MG63 (cell line): ENCODE measurements around the gene CADPS. TPM values are rescaled to one million over a fixed set of nuclear protein-coding genes. Genes with fewer than 3 reads are reported as not detected.

Experiments used
- DNase-seq: peaks from one replicate; pipeline ENCODE4 v3.0.0-alpha.2; 2020
- H3K27me3 ChIP-seq: fragments of 250-450 bp; sonication (Bioruptor Pico); 2 replicates; pipeline ENCODE4 v1.5.1; 2020; ENCODE audit warnings: mild to moderate bottlenecking, moderate library complexity
- H3K36me3 ChIP-seq: fragments of 250-450 bp; sonication (Bioruptor Pico); 2 replicates; pipeline ENCODE4 v1.5.1; 2020; ENCODE audit warnings: mild to moderate bottlenecking, moderate library complexity
- H3K4me3 ChIP-seq: fragments of 250-450 bp; sonication (Bioruptor Pico); 2 replicates; pipeline ENCODE4 v1.5.1; 2020; ENCODE audit warnings: mild to moderate bottlenecking, moderate library complexity
- H3K9me3 ChIP-seq: fragments of 250-450 bp; sonication (Bioruptor Pico); 2 replicates; pipeline ENCODE4 v1.5.1; 2020; ENCODE audit warnings: mild to moderate bottlenecking, moderate library complexity
- total RNA-seq: library from RNA; depleted of rRNA; stranded (reverse); fragments of >200 nt; shearing (Covaris generic); gene quantifications from 2 replicates; pipeline ENCODE4 v1.2.3, GENCODE V29; 2014; ENCODE audit warnings: low replicate concordance

The CADPS gene
- total RNA-seq, 1 experiment from 2014 or later, result 0.07 TPM

DNA sequence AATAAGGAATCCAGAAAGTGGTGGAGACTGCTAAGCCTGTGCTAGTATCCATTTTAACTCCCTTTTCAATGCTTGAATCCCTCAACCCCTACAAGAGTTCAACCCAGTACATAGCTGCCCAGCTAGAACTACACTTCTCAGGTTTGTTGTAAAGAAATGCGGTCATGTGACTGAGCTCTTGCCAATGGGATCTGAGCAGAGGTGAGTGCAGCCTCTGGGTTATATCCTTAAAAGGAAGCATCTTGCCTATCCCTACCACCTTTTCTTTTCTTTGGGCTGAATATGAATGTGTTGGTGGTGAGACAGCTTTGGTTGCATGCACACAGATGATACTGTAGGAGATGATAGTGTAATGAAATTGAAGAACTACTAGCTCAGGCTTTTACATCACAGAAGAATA, 139.7 kb downstream of the CADPS start:
- no peak for DNase-seq
- H3K36me3 ChIP-seq, result no peaks in the 10 kb centered on the region
- H3K27me3 ChIP-seq, result no peaks in the 10 kb centered on the region
- H3K4me3 ChIP-seq, result no peak overlapping the region
- H3K9me3 ChIP-seq, result no peaks in the 10 kb centered on the region

GRCh38 chr3:62732183-62732904, 142.9 kb downstream of the CADPS start:
- H3K36me3 ChIP-seq, result no peaks in the 10 kb centered on the region
- no peak for DNase-seq
- no peak overlapping the region for H3K4me3 ChIP-seq
- H3K9me3 ChIP-seq, result no peaks in the 10 kb centered on the region
- no peaks in the 10 kb centered on the region for H3K27me3 ChIP-seq

DNA sequence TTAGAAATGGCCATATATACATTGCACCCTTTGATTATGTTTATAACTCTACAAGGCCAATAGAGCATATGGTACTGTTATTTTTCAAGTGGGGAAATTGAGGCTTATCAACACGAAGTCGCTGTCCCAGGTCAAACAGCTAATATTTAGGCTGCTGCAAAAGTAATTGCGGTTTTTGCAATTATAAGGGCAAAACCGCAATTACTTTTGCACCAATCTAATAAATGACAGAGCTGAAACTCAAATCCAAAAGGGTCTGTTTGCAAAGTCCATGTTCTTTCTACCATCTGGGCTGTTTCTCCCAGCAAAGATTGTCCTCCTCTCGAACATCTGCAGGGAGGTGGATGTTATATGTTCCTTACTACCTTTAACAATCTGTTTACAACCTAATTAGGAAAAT, 147.2 kb downstream of the CADPS start:
- no peak for DNase-seq
- Histone ChIP-seq H3K27me3 (no peaks in the 10 kb centered on the region), H3K36me3 (no peaks in the 10 kb centered on the region), H3K4me3 (no peak overlapping the region), H3K9me3 (no peaks in the 10 kb centered on the region)

GRCh38 chr3:62727536-62727935, 147.7 kb downstream of the CADPS start:
- Histone ChIP-seq H3K36me3 (no peaks in the 10 kb centered on the region), H3K9me3 (no peaks in the 10 kb centered on the region), H3K4me3 (no peak overlapping the region), H3K27me3 (no peaks in the 10 kb centered on the region)
- no peak for DNase-seq

- no peak overlapping the region for H3K4me3 ChIP-seq
- DNase-seq, result no peak
- no peaks in the 10 kb centered on the region for H3K36me3 ChIP-seq
- H3K27me3 ChIP-seq, result no peaks in the 10 kb centered on the region
- H3K9me3 ChIP-seq, result no peaks in the 10 kb centered on the region
These were observed 150.7 kb downstream of the CADPS start for GRCh38 chr3:62724503-62724902.

DNA sequence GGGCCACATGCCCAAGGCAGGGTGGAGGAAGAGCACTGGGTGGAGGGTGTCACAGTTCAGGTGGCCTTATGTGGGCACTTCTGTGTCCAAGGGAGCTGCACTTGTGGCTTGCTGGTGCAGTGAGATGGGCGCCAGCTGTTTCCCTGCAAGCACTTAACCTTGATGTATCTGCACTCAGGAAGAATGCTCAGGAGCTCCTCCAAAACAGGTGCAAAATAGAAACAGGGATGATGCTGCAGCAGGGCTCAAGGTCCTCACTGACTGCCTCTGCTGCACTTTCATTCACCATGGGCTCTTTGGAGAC, 151.3 kb downstream of the CADPS start:
- no peaks in the 10 kb centered on the region for H3K27me3 ChIP-seq
- DNase-seq, result no peak
- no peak overlapping the region for H3K4me3 ChIP-seq
- H3K9me3 ChIP-seq, result no peaks in the 10 kb centered on the region
- no peaks in the 10 kb centered on the region for H3K36me3 ChIP-seq

DNA sequence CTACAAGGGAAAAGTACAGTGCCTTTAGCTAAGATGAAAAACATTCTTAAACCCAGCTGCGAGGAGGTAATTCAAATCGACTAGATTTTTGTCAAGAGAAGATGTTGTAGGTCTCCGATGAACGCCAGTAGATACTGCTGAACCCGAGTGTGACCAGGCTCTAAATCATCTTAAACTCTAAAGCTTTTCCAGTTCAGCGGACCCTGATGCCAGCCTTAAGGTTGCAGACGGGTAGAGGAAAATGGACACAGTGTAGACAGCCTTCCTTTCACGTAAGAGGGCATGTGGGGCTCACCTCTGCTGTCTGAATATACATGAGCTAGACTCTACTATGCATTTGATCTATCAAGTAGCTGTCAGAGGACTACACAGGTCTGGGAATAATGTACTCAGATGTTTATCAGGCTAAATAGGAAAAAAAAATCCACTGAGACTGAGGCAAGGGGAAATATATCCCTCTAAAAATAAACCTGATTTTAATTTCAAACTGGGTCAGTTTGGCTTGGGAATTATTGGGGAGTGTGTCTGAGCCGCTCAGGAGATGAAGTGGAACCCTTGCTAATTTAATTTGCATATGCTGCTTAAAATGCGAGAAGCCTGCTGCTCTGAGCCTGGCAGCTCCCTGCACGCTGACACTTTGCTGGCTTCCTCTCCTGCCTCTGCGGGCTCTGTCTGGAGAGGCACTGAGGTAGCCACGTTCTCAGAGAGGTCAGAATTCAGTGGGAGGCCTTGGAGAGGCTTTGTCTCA, 151.9 kb downstream of the CADPS start:
- H3K4me3 ChIP-seq, result no peak overlapping the region
- H3K27me3 ChIP-seq, result no peaks in the 10 kb centered on the region
- H3K9me3 ChIP-seq, result no peaks in the 10 kb centered on the region
- no peaks in the 10 kb centered on the region for H3K36me3 ChIP-seq
- no peak for DNase-seq

DNA sequence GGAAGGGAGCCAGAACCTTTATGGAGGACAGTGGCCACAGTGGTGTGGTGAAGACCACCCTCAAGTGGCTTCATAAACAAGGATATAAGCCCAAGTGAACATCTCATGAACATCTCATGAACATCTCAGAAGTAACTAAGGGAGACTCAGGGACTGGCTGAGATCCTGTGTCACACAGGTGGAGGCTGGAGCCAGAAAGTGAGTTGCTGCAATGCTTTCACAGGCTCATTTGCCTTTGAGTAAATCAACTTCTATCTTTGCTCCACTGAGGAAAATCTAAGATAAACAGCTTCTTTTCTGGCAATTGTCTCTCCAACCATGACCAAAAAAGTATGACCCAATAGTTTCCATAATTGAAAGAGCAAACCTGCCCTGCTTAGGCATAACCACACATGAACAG, 152.9 kb downstream of the CADPS start:
- H3K4me3 ChIP-seq, result no peak overlapping the region
- no peak for DNase-seq
- H3K9me3 ChIP-seq, result no peaks in the 10 kb centered on the region
- no peaks in the 10 kb centered on the region for H3K27me3 ChIP-seq
- H3K36me3 ChIP-seq, result no peaks in the 10 kb centered on the region

DNA sequence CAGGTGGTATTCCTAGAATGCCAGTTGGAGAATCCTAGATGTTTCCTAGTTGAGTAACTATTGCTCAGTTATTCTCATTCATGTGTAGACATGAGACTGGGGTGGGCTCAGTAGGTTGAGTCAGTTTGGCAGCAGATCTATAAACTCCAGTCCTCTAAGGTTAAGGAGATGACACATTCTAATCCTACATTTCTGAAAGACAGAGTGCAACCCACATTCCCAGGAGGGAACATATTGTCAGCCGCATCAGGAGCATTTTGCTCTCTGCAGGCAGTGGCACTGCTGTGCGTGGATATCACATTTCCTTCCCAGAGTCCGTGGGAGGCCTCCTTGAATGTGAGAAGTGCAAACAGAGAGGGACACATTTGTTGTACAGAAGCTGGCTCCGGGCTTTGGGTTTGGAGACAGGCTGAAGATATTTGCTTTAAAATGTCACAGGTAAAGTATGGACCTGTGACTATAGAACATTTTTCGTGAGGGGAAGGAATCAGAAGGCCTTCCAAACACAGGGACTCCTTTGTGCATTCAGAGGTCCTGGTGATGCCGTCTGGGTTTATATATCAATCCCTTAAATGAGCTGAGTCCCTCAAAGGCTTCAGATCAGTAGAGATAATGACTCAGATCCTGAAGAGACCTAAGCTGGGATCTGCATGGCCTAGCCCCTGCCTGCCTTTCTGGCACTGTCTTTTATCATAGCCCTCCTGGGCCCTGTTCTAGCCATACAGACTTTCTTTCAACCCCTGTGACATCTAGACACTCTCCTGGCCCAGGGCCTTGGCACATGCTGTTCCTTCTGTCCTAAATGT, 156.5 kb downstream of the CADPS start:
- H3K36me3 ChIP-seq, result no peaks in the 10 kb centered on the region
- H3K4me3 ChIP-seq, result no peak overlapping the region
- H3K9me3 ChIP-seq, result no peaks in the 10 kb centered on the region
- peak; percentile 2 for DNase-seq
- no peaks in the 10 kb centered on the region for H3K27me3 ChIP-seq

DNA sequence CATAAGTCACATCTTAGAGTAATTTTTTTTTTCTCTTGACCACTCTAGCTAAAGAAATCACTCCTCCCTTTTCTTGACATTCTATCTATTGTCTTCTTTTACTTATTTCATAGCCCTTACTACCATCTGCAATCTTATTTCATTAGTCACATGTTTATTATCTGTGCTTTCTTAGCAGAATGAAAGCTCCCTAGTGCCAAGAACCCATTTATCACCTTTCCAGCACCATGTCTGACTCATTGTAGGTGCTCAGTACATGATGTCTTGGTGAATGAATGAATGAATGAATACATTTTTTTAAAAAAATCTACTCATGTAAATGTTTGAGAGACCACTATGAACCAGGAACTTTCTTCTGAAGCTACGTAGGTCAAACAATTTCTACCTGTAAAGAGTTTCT, 157.2 kb downstream of the CADPS start:
- H3K36me3 ChIP-seq, result no peaks in the 10 kb centered on the region
- no peaks in the 10 kb centered on the region for H3K9me3 ChIP-seq
- DNase-seq, result no peak
- H3K4me3 ChIP-seq, result no peak overlapping the region
- no peaks in the 10 kb centered on the region for H3K27me3 ChIP-seq

- no peaks in the 10 kb centered on the region for H3K9me3 ChIP-seq
- H3K4me3 ChIP-seq, result no peak overlapping the region
- no peaks in the 10 kb centered on the region for H3K36me3 ChIP-seq
- H3K27me3 ChIP-seq, result no peaks in the 10 kb centered on the region
- no peak for DNase-seq
These were observed 162.5 kb downstream of the CADPS start for GRCh38 chr3:62712746-62713145.

DNA sequence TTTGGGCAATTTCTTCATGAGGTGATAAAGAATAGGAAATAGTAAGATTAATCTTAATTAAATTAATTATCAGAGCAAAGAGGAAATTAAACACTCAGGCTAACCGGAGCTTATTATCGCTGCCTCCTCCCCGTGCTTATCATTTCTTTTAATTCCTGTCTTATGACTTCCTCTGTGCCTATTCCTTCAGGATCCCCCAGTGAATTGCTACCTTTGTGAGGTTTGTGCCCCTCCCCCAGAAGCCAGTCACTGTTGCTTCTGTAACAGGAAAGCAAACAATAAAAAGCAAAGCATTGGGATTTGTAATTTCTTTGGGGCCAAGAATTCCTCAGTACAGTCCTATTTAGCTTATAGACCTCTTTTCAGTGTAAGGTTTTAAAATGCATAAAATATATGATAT, 164.5 kb downstream of the CADPS start:
- Histone ChIP-seq H3K27me3 (no peaks in the 10 kb centered on the region), H3K36me3 (no peaks in the 10 kb centered on the region), H3K4me3 (no peak overlapping the region), H3K9me3 (no peaks in the 10 kb centered on the region)
- DNase-seq, result no peak

DNA sequence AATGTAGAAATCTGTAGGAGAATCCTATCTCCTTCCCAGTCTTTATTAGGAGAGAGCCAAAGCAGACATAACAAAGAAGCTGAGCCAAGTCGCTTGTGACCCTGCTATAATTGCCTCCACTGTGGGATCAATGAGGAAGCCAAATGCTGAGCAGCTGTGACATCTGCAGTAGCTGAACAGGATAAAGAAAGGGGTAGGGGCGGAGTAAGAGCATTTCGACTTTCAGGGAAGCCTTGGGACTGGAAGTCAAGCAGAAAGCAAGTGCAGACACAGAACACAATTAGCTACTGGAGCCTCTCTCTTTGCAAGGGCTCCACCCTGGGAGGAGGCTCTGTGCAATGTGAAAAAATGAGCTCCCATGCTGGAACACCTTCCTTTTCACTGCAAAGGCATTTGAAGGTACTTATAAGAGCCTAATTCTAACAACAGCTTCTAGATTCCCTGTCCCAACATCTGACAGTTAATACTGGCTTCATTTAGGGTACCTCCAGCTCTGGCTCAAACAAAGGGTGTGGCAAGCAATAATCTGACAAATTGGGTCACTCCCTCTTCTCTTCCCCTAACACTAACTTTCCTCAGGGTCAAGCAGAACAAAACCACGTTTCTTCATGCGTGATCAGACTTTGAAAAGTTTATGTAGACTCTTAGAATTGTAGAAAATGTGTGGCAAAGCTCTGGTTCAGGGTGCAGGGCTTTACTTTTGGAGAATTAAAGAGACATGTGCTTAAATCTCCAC, 166.4 kb downstream of the CADPS start:
- H3K4me3 ChIP-seq, result no peak overlapping the region
- H3K9me3 ChIP-seq, result no peaks in the 10 kb centered on the region
- no peaks in the 10 kb centered on the region for H3K36me3 ChIP-seq
- no peaks in the 10 kb centered on the region for H3K27me3 ChIP-seq
- DNase-seq, result no peak

GRCh38 chr3:62705721-62706120, 169.5 kb downstream of the CADPS start:
- Histone ChIP-seq H3K27me3 (no peaks in the 10 kb centered on the region), H3K9me3 (no peaks in the 10 kb centered on the region), H3K4me3 (no peak overlapping the region), H3K36me3 (no peaks in the 10 kb centered on the region)
- no peak for DNase-seq

DNA sequence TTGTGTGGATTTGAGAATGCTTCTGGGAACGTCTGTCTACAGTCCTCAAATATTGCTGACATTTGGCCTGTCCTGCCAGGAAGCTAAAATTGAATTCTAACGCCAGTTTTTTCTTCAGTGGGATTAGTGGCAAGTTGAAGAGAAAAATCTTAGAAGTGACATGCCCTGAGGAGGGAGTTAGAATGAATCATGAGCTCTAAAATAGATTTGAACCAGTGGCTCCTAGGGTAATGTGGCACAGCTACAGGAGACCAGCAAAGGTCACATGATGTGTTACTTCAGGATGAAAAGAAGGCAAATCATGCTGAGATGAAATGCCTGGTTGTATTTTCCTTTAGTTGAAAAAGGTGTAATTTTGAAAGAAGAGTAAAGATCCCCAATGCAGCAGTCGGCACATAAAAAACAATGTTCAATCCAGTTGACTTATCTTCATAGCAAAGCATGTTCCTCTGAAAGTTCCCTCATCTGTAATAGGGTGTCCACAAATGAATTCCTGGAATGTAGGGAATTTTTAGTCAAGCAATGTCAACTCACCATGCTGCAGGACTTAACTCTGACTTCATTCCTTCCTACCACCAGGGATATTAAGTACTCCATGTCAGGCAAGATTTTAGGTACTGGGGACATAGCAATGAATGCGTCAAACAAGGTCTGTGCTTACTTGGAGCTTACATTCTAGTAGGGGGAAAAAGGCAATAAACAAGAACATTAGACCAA, 171.6 kb downstream of the CADPS start:
- Histone ChIP-seq H3K9me3 (no peaks in the 10 kb centered on the region), H3K4me3 (no peak overlapping the region), H3K36me3 (no peaks in the 10 kb centered on the region), H3K27me3 (no peaks in the 10 kb centered on the region)
- no peak for DNase-seq

DNA sequence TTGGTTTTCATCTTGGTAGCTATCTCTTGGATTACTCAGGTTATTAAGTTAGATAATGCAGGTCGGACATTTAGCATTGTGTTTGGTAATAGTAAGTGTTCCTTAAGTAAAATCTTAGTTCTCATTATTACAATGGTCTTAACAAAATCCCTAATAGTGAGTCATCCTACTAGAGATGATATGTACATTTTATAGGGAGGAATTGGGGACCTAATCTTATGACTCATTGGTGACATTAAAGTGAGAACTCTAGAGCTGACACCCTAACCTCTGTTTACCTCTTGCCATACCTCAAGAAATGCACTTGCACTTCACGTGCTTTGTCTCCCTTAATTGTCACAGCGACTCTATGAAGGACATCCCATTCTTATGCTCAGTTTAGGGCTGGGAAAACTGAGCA, 174.9 kb downstream of the CADPS start:
- no peaks in the 10 kb centered on the region for H3K36me3 ChIP-seq

More for the DNA sequence above, 174.9 kb downstream of the CADPS start:
- no peaks in the 10 kb centered on the region for H3K9me3 ChIP-seq
- H3K27me3 ChIP-seq, result no peaks in the 10 kb centered on the region
- no peak overlapping the region for H3K4me3 ChIP-seq
- DNase-seq, result no peak
